ENCODE measurements around the gene BIRC6.
"Not testable (repeated sequence)": the region's sequence is repeated elsewhere in the genome, so short reads cannot be mapped to it uniquely, and the experiment has no call there.

GRCh38 chr2:32460861-32461260 lies 104.0 kb downstream of the BIRC6 start:
- TF ChIP-seq PPARA (CRISPR knock-in tag; IDR thresholded peaks at IDR 0.05; ENCODE audit: borderline replicate concordance); PATZ1 (CRISPR knock-in tag; IDR thresholded peaks at IDR 0.05; ENCODE audit: borderline replicate concordance); ZNF8 (CRISPR knock-in tag; IDR thresholded peaks at IDR 0.05); SNAI2 (CRISPR knock-in tag; IDR thresholded peaks at IDR 0.05); ZC3H10 (CRISPR knock-in tag; IDR thresholded peaks at IDR 0.05); CSRNP3 (CRISPR knock-in tag; IDR thresholded peaks at IDR 0.05); GLIS3 (CRISPR knock-in tag; IDR thresholded peaks at IDR 0.05); TSHZ2 (CRISPR knock-in tag; IDR thresholded peaks at IDR 0.05); ARNTL (CRISPR knock-in tag; IDR thresholded peaks at IDR 0.05; ENCODE audit: borderline replicate concordance, low read depth); CSDC2 (CRISPR knock-in tag; IDR thresholded peaks at IDR 0.05): not testable (repeated sequence)

All from SK-N-SH treated with all-trans-retinoic acid at 6 μM for 48 hours (cell line).